CD14-positive monocyte (primary cell): ENCODE data around the gene JARID2. TPM values are rescaled to one million over a fixed set of nuclear protein-coding genes. Genes with fewer than 3 reads are reported as not detected.
A peak's percentile ranks its signal among the peaks of the same experiment; 100 is the strongest.

ENCODE experiments used
- DNase-seq, 3 donors: peaks; one replicate each; pipeline ENCODE4 v3.0.0-alpha.2; 2011 to 2022
- H2AFZ ChIP-seq: 2 replicates; pipeline ENCODE4 v1.6.0; 2012; ENCODE audit warnings: mild to moderate bottlenecking, low read depth, low read length, inconsistent platforms; ENCODE audit not compliant: insufficient read depth, poor library complexity, severe bottlenecking
- H3K27ac ChIP-seq, 2 donors: 1 replicate in 1 of 2; 2 replicates in 1 of 2; pipeline ENCODE4 v1.5.1; 2012 to 2013; ENCODE audit warnings: low read length in 2 of 2, control low read depth in 1 of 2, inconsistent platforms in 1 of 2, low read depth in 1 of 2, mild to moderate bottlenecking in 1 of 2
- H3K27me3 ChIP-seq, 2 donors: one replicate each; pipeline versions ENCODE4 v1.6.0 to v1.6.1; 2011 to 2013; ENCODE audit warnings: low read length in 2 of 2; ENCODE audit not compliant: control insufficient read depth in 2 of 2, insufficient read depth in 2 of 2
- H3K36me3 ChIP-seq, 2 donors: replicated peaks in 1 of 2; 1 replicate in 1 of 2; 2 replicates in 1 of 2; pipeline versions ENCODE4 v1.5.1 to v1.6.1; 2012 to 2013; ENCODE audit warnings: low read length in 2 of 2, control low read depth in 1 of 2, inconsistent platforms in 1 of 2, mild to moderate bottlenecking in 1 of 2; ENCODE audit not compliant: insufficient read depth in 2 of 2, control insufficient read depth in 1 of 2
- H3K4me1 ChIP-seq, 2 donors: 1 replicate in 1 of 2; 2 replicates in 1 of 2; pipeline versions ENCODE4 v1.5.1 to v1.6.1; 2012 to 2013; ENCODE audit warnings: low read length in 2 of 2, control low read depth in 1 of 2, inconsistent platforms in 1 of 2, mild to moderate bottlenecking in 1 of 2, moderate library complexity in 1 of 2; ENCODE audit not compliant: insufficient read depth in 2 of 2, control insufficient read depth in 1 of 2
- H3K4me2 ChIP-seq: replicated peaks from 2 replicates; pipeline ENCODE3; 2012; ENCODE audit warnings: low read length, moderate library complexity, mild to moderate bottlenecking; ENCODE audit not compliant: poor library complexity, severe bottlenecking; ENCODE audit errors: extremely low read depth
- H3K4me3 ChIP-seq, 3 experiments: fragments of 200-600 bp in 1 of 3; sonication (generic) in 1 of 3; replicated peaks in 1 of 3; 1 replicate in 2 of 3; 2 replicates in 1 of 3; pipeline ENCODE4 v1.5.1; 2011 to 2013; ENCODE audit warnings: low read length in 3 of 3, mild to moderate bottlenecking in 3 of 3, control low read depth in 2 of 3, low read depth in 2 of 3, inconsistent platforms in 1 of 3, moderate library complexity in 1 of 3
- H3K79me2 ChIP-seq: 2 replicates; pipeline ENCODE4 v1.6.0; 2012; ENCODE audit warnings: mild to moderate bottlenecking, control low read depth, inconsistent platforms, low read length, moderate library complexity; ENCODE audit not compliant: insufficient read depth
- H3K9ac ChIP-seq: 2 replicates; pipeline ENCODE4 v1.6.0; 2017; ENCODE audit warnings: low read length, mild to moderate bottlenecking; ENCODE audit not compliant: insufficient read depth, poor library complexity, severe bottlenecking
- H3K9me3 ChIP-seq, 2 donors: replicated peaks in 1 of 2; 1 replicate in 1 of 2; 2 replicates in 1 of 2; pipeline versions ENCODE4 v1.5.1 to v1.6.1; 2012 to 2013; ENCODE audit warnings: low read length in 2 of 2, control low read depth in 1 of 2; ENCODE audit not compliant: control insufficient read depth in 1 of 2, insufficient read depth in 1 of 2
- H4K20me1 ChIP-seq: 2 replicates; pipeline ENCODE4 v1.6.0; 2012; ENCODE audit warnings: mild to moderate bottlenecking, low read length, control low read depth, moderate library complexity; ENCODE audit not compliant: insufficient read depth
- H3K27ac Mint-ChIP-seq, 7 donors: one replicate each; pipeline ENCODE4 v1.8.0; 2020; ENCODE audit warnings: mild to moderate bottlenecking in 7 of 7, mixed read lengths in 7 of 7, moderate library complexity in 6 of 7, inconsistent platforms in 2 of 7
- H3K27me3 Mint-ChIP-seq, 3 donors: one replicate each; pipeline ENCODE4 v1.8.0; 2021 to 2022; ENCODE audit warnings: low read depth in 3 of 3, mild to moderate bottlenecking in 3 of 3, mixed read lengths in 3 of 3, moderate library complexity in 3 of 3, inconsistent platforms in 1 of 3
- H3K36me3 Mint-ChIP-seq, 2 donors: one replicate each; pipeline ENCODE4 v1.8.0; 2020; ENCODE audit warnings: mixed read lengths in 2 of 2, inconsistent platforms in 1 of 2, mild to moderate bottlenecking in 1 of 2
- H3K4me1 Mint-ChIP-seq: one replicate; pipeline ENCODE4 v1.8.0; 2020; ENCODE audit warnings: mild to moderate bottlenecking, mixed read lengths
- H3K4me3 Mint-ChIP-seq, 2 donors: one replicate each; pipeline ENCODE4 v1.8.0; 2020; ENCODE audit warnings: mild to moderate bottlenecking in 2 of 2, mixed read lengths in 2 of 2, moderate library complexity in 1 of 2
- H3K9me3 Mint-ChIP-seq, 7 donors: one replicate each; pipeline ENCODE4 v1.8.0; 2020 to 2022; ENCODE audit warnings: mixed read lengths in 7 of 7, mild to moderate bottlenecking in 6 of 7, moderate library complexity in 6 of 7, inconsistent platforms in 2 of 7
- WGBS: methylation state at CpG from one replicate; pipeline ENCODE4 v1.1.5; 2013; ENCODE audit warnings: missing lambda C conversion rate; ENCODE audit not compliant: insufficient coverage; 5-methylcytosine and 5-hydroxymethylcytosine counted together
- intact Hi-C, 2 donors: fragments of 100-400 bp; cut with micrococcal nuclease; formaldehyde crosslinking; loops; one replicate each; pipeline versions ENCODE4 v1.15.0 to v1.15.1; 2023
- polyA plus RNA-seq, 3 donors: library from polyadenylated mRNA; depleted of rRNA in 1 of 3; unstranded in 2 of 3; stranded (reverse) in 1 of 3; fragments of 300-500 nt in 2 of 3; fragments of >200 nt in 1 of 3; fragmentation: Illumina TruSeq in 2 of 3; gene quantifications; 1 replicate in 2 of 3; 2 replicates in 1 of 3; pipeline ENCODE4 v1.2.3, GENCODE V29; 2012 to 2021
- TF ChIP-seq, protein P1 (sequence below): fragments of 200-600 bp; IDR thresholded peaks from one replicate; pipeline ENCODE4 v1.8.0; 2022; ENCODE audit warnings: antibody characterized with exemption, mild to moderate bottlenecking

JARID2 gene
- polyA plus RNA-seq, 3 donors = 6.8 to 17.5 (median 12.5) TPM

DNA sequence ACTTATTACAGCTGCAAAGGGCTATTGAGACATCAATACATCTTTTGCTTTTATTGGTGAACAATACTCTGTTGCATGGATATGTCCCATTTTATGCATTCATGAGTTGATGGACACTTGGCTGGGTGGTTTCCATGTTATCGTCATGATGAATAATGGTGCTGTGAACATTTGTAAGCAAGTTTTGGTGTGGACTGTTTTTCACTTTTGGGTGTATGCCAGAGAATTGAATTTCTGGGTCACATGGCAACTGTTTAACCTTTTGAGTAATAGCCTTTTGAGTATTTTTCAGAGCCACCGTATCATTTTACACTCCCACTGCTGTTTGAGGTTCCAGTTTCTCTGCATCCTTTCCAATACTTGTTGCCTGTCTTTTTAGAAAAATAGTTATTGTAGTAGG, 107.0 kb downstream of the JARID2 start:
- TF ChIP-seq, protein P1, sequence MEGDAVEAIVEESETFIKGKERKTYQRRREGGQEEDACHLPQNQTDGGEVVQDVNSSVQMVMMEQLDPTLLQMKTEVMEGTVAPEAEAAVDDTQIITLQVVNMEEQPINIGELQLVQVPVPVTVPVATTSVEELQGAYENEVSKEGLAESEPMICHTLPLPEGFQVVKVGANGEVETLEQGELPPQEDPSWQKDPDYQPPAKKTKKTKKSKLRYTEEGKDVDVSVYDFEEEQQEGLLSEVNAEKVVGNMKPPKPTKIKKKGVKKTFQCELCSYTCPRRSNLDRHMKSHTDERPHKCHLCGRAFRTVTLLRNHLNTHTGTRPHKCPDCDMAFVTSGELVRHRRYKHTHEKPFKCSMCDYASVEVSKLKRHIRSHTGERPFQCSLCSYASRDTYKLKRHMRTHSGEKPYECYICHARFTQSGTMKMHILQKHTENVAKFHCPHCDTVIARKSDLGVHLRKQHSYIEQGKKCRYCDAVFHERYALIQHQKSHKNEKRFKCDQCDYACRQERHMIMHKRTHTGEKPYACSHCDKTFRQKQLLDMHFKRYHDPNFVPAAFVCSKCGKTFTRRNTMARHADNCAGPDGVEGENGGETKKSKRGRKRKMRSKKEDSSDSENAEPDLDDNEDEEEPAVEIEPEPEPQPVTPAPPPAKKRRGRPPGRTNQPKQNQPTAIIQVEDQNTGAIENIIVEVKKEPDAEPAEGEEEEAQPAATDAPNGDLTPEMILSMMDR = no peak
- Histone ChIP-seq H3K79me2 (peaks cover 100% of the 10 kb centered on the region), H3K27ac (peak overlapping the region in 1 of 2 donors; percentile 66), H3K36me3 (peaks cover 0 to 8% of the 10 kb centered on the region in 2 donors), H3K4me2 (no peak overlapping the region), H3K9ac (no peak overlapping the region), H3K4me3 (no peak overlapping the region), H4K20me1 (peaks cover 100% of the 10 kb centered on the region), H3K9me3 (no peaks in the 10 kb centered on the region), H3K4me1 (peaks cover 65 to 67% of the 10 kb centered on the region in 2 donors), H3K27me3 (no peaks in the 10 kb centered on the region), H2AFZ (no peak overlapping the region)
- Mint-ChIP-seq H3K4me3 (no peak overlapping the region), H3K27me3 (peaks cover 0 to 2% (median 0%) of the 10 kb centered on the region in 3 donors), H3K36me3 (peaks cover 24 to 42% of the 10 kb centered on the region in 2 donors), H3K27ac (peak overlapping the region in 5 of 7 donors; percentile 31 to 85 (median 67)), H3K9me3 (no peaks in the 10 kb centered on the region), H3K4me1 (peaks cover 91% of the 10 kb centered on the region)
- 86% methylated on average over 1 of the region's 2 CpGs for WGBS
- peak in 1 of 3 donors; percentile 74 for DNase-seq
- intact Hi-C loops = loop anchor here in 1 of 2 donors (10.0 kb wide), 1 partner anchor 48 kb away; no protein-coding TSS in a partner anchor

DNA sequence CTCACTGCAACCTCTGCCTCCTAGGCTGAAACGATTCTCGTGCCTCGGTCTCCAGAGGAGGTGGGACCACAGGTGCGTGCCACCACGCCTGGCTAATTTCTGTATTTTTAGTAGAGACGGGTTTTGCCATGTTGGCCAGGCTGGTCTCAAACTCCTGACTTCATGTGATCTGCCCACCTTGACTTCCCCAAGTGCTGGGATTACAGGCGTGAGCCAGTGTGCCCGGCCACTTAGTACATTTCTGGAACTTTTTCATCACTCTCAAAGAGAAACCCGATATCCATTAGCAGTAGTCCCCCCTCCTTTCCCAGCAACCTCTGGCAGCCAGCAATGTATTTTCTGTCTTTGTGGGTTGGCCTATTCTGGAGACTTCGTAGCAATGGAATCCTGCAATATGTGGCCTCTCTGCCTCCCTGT, 109.8 kb downstream of the JARID2 start:
- peak overlapping the region in 1 of 2 donors; percentile 26 for H3K27ac ChIP-seq
- Mint-ChIP-seq H3K36me3 (peaks cover 20 to 45% of the 10 kb centered on the region in 2 donors), H3K27me3 (peaks cover 0 to 2% (median 0%) of the 10 kb centered on the region in 3 donors), H3K4me3 (peak overlapping the region in 1 of 2 donors; percentile 71), H3K4me1 (peaks cover 86% of the 10 kb centered on the region), H3K9me3 (no peaks in the 10 kb centered on the region), H3K27ac (peak overlapping the region; percentile 52 to 85 (median 72))
- no peak overlapping the region for H3K9ac ChIP-seq
- WGBS = 83% methylated on average over 6 of the region's 10 CpGs
- no peaks in the 10 kb centered on the region for H3K27me3 ChIP-seq
- TF ChIP-seq, protein P1 = no peak
- H4K20me1 ChIP-seq = peaks cover 100% of the 10 kb centered on the region
- peaks cover 65 to 69% of the 10 kb centered on the region in 2 donors for H3K4me1 ChIP-seq
- no peak overlapping the region for H2AFZ ChIP-seq
- no peaks in the 10 kb centered on the region for H3K9me3 ChIP-seq
- no peak overlapping the region for H3K4me3 ChIP-seq
- H3K79me2 ChIP-seq = peaks cover 100% of the 10 kb centered on the region
- no peak for DNase-seq
- H3K4me2 ChIP-seq = peak overlapping the region; percentile 21
- no peaks in the 10 kb centered on the region for H3K36me3 ChIP-seq
- intact Hi-C loops = loop anchor here in 1 of 2 donors (10.0 kb wide), 1 partner anchor 51 kb away; no protein-coding TSS in a partner anchor
